Measurements from ENCODE around the gene CDK6.

DNA sequence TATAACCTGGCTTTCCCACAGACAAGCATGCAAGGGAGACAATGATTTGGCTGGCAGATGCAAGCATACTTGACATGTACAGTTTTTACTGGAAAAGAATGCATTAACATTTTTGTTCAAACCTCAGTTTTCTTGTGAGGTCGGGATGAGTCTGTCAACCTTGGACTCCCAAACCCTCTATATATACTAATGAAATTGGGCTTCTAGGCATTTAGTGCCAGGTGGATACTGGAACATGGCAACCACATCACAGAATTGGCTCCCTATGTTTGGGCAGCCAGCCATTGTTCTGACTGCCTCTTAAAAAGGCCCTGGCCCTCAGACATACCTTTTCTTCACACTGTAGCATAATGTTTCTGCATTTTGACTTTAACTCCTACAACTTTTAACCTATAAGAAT is 39.1 kb downstream of the CDK6 start:
- TF ChIP-seq CTCF (IDR thresholded peaks at IDR 0.05) (no peak), EZH2 (IDR thresholded peaks at IDR 0.05) (no peak), EZH2phosphoT487 (IDR thresholded peaks at IDR 0.05) (no peak)

All from neural progenitor cell (in vitro differentiated cells).